NCI-H1436 (cell line): ENCODE results near the gene ADAT1.

Experiments used
- DNase-seq: peaks from one replicate; lab custom pipeline; 2025; lab: John Stamatoyannopoulos, UW

ADAT1 gene

GRCh38 chr16:75576384-75576811 lies 46.7 kb downstream of the ADAT1 start:
- DNase-seq = no peak

DNA sequence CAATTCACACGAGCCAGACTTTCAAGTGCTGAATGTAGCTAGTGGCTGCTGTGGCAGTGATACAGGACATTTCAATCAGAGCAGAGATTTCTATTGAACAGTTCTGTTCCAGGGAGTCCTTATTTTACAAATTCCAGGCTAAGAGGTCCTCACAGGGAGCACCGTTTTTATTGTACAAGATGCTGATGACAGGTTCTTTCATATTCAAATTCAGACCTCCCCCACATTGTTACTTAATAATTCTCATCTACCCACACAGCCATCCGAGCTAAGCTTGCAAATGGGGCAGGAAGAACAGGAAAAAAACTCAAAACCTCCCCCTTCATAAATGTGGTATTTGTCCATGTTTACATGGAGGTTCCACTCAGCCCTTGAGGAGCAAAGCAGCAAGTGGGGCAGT lies 47.1 kb downstream of the ADAT1 start:
- no peak for DNase-seq

- DNase-seq = no peak
These were observed 49.1 kb downstream of the ADAT1 start for GRCh38 chr16:75573955-75574354.

DNA sequence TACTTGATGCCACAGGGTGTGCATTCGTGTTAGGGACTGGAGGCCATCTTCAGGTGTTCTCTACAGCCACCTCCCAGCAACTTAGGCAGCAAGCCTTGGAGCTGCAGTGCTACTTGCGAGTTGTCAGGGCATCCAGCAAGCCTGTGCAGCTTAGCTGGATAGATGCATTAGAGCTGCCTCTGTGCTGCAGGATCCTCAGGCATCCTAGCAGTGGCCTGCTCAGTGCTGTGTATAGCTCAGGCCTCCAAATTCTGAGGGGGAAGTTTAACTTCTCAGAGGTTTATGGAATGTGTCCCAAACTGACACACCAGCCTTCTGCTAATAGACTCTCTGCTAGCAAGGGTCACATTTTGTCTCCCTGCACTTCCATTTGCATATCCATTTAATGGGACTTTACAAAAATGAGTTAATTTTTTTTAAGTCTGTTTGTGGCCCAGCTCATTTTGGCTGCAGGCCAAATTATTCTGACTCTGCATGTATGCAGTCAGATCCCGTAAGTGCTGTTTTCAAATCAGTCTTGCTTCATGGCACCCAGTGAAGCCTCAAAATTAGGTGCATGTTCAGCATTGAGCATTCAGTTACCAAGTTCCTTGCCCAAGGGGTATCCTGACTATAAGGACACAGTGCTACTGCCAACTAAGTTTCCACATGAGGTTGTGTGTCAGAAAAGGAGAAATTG lies 50.1 kb downstream of the ADAT1 start:
- DNase-seq = no peak

- DNase-seq = no peak
These were observed 52.5 kb downstream of the ADAT1 start for GRCh38 chr16:75570396-75571065.

- DNase-seq = no peak
These were observed 55.2 kb downstream of the ADAT1 start for GRCh38 chr16:75567911-75568310.

DNA sequence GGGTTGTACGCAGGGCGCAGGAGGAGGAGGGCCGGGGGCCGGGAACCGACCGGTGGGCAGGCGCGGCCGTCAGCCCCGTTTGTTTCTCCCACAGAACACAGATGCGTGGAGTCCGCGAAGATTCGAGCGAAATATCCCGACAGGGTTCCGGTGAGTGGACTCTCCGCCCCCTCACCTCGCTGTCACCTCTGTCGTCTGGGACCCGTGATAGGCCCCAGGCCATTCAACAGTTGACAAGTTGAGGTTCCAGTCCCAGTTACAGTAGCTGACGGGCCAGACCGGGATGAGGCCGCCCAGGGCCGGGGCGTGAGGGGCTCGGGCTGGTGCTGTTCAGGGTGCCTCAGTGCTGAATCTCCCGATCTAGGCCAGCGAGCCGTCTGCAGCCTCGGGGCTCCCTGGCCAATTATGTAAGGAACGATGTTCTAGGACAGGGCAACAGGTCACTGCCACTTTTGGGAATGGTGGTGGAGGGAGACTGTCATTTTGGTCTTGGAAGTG lies 56.3 kb downstream of the ADAT1 start:
- no peak for DNase-seq

- DNase-seq = peak; percentile 71
These were observed 56.9 kb downstream of the ADAT1 start, which contains the start of gene GABARAPL2 for GRCh38 chr16:75566040-75566757. TSS of gene GABARAPL2 (plus strand) at chr16:75566379. CDS start at chr16:75566487, 108 bp downstream.

DNA sequence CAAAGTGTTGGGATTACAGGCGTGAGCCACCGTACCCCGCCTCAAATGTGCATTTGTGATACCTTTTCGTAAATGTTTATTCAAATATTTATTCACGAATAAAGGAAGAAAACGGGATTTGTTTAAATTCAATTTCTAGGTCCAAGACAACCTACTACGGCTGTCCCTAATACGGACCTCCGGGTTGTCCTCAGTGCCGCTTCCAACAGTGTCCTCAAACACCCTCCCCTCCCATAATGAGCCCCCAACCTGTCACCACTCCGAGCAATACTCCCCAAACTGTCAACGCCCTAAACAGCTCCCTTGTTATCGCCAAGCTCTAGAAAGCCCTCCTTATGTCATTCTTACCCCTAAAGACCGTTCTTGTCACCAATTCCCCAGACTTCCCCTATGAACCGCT lies 57.4 kb downstream of the ADAT1 start:
- DNase-seq = no peak

GRCh38 chr16:75559564-75560372 lies 63.3 kb downstream of the ADAT1 start:
- no peak for DNase-seq

GRCh38 chr16:75558846-75559401 lies 64.2 kb downstream of the ADAT1 start:
- DNase-seq = no peak

DNA sequence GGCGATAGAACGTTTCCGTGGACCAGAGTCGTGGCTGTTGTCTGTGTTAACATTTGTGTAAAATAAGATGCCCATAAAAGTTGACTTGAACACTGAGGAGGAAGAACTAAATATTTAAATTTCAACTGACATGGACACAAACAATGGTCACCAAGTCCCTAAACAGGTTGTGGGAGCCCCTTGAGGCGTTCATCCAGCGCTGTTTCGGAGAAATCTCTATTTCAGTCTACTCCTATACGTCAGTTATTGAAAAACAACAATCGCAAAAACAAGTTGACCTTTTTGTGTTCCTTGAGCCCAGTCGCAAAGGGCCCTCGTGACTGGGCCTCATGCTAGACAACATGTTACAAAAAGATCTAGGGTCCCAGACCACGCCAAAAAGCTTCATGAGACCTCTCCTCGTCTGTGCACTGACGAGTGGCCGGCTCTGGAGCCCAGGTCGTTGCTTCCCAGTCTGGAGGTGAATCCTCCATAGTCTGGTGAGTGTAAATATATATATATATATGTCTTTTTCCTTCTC lies 66.6 kb downstream of the ADAT1 start:
- no peak for DNase-seq

DNA sequence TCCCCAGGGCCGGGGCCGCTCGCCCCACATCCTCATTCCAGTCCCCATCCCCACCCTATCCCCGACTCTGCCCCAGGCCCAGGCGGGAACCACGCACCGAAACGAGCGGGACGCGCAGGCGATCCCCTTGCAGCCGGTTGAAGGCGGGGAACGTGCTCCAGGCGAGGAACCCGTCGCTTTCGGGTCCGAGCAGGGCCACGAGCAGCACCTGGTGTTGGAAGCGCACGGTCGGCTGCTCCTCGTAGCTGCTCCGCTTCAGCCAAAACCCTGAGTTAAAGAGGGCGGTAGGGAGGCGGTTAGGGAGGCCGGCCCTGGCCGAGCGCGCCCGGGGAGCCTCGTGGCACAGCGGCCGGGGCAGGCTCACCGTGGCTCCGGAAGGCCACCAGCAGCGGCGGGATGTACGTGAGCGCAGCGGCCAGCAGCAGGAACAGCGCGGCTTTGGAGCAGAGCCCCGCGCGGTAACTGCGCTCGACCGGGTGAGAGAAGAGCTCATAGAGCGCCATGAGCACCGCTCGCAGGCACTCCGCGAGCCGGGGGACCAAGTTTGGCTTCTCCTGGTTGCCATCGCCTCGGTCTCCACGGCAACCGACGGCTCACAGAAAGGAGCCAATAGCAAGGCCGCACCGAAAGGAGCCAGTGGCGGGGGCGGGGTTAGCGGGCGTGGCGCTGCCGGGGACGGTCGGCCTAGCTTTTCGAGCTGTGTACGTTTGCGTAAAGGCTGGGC lies 67.2 kb downstream of the ADAT1 start, which contains the start of gene TMEM231:
Gene TMEM231 (minus strand): TSS at position 546 of the 724 bp plus-strand sequence. CDS start 43 bp downstream, at position 503.
- DNase-seq = peak; percentile 94

GRCh38 chr16:75555213-75555706 lies 67.8 kb downstream of the ADAT1 start:
- peak; percentile 13 for DNase-seq

- DNase-seq = no peak
These were observed 70.1 kb downstream of the ADAT1 start for GRCh38 chr16:75552951-75553350.

DNA sequence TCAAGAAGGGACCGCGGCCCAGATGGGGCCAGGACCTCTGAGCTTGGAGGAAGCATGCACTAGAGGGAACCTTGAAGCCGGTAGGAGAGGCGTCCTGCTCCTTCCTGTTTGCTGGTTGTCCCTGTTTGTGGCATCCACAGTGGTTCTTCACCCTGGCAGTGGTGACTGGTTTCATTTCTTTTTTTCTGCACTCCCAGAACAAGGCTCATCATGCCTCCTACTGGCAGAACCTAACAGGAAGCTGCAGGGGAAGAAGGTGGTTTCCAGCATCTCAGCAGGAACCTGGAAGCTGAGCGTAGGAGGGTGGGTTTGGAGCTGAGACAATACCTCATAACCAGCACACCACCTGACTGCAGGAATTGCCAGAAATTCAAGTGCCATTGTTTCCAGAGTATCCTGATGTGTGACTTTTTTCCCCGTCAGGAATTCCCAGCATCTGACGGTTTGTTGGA lies 72.8 kb downstream of the ADAT1 start:
- DNase-seq = peak; percentile 0
